G401 (cell line): ENCODE results near the gene JPT1. TPM values are rescaled to one million over a fixed set of nuclear protein-coding genes. Genes with fewer than 3 reads are reported as not detected.
"Not testable (repeated sequence)": the region's sequence is repeated elsewhere in the genome, so short reads cannot be mapped to it uniquely, and the experiment has no call there.

Source experiments
- DNase-seq: peaks from one replicate; pipeline ENCODE4 v3.0.0-alpha.2; 2015; ENCODE audit warnings: low spot score
- in situ Hi-C: cut with HindIII; loops from 2 replicates; pipeline ENCODE4 v1.10.0; 2016; ENCODE audit warnings: low sequenced_read_pairs, mixed read lengths
- total RNA-seq: library from RNA; depleted of rRNA; stranded (reverse); fragments of >200 nt; shearing (Covaris generic); gene quantifications from 2 replicates; pipeline ENCODE4 v1.2.3, GENCODE V29; 2014

Gene JPT1
- total RNA-seq, 1 experiment from 2014 or later: 235 TPM

- DNase-seq, in situ Hi-C loops: not testable (repeated sequence)
Observed at GRCh38 chr17:75132018-75133000, 22.0 kb downstream of the JPT1 start.

GRCh38 chr17:75131278-75132017, 22.9 kb downstream of the JPT1 start, which contains the start of gene NT5C:
Gene NT5C, minus strand, starts transcription at chr17:75131742. Its CDS starts 35 bp downstream, at chr17:75131707.
- peak; percentile 70 for DNase-seq
- in situ Hi-C loops: no loop called here

GRCh38 chr17:75130632-75131277, 23.6 kb downstream of the JPT1 start:
- in situ Hi-C loops: no loop called here
- DNase-seq: peak; percentile 89

- peak; percentile 37 for DNase-seq
- in situ Hi-C loops: no loop called here
Observed at GRCh38 chr17:75130059-75130631, 24.2 kb downstream of the JPT1 start.

- in situ Hi-C loops: no loop called here
- no peak for DNase-seq
Observed at GRCh38 chr17:75129576-75129975, 24.7 kb downstream of the JPT1 start.

- DNase-seq: peak; percentile 82
- in situ Hi-C loops: no loop called here
Observed at GRCh38 chr17:75128694-75129505, 25.4 kb downstream of the JPT1 start.

GRCh38 chr17:75127936-75128335, 26.4 kb downstream of the JPT1 start:
- in situ Hi-C loops, DNase-seq: not testable (repeated sequence)

- no peak for DNase-seq
- in situ Hi-C loops: no loop called here
Observed at GRCh38 chr17:75126954-75127353, 27.4 kb downstream of the JPT1 start.

GRCh38 chr17:75125984-75126383, 28.3 kb downstream of the JPT1 start:
- in situ Hi-C loops: no loop called here
- DNase-seq: no peak

- in situ Hi-C loops: no loop called here
- no peak for DNase-seq
Observed at GRCh38 chr17:75124819-75125162, 29.5 kb downstream of the JPT1 start.

GRCh38 chr17:75124041-75124818, 30.1 kb downstream of the JPT1 start:
- in situ Hi-C loops: no loop called here
- DNase-seq: no peak

- in situ Hi-C loops: no loop called here
Observed at GRCh38 chr17:75118307-75118706, 36.0 kb downstream of the JPT1 start.

GRCh38 chr17:75116737-75117136, 37.6 kb downstream of the JPT1 start:
- in situ Hi-C loops: no loop called here
- no peak for DNase-seq

More at GRCh38 chr17:75118307-75118706, 36.0 kb downstream of the JPT1 start:
- no peak for DNase-seq

GRCh38 chr17:75115555-75115954, 38.8 kb downstream of the JPT1 start:
- DNase-seq: no peak
- in situ Hi-C loops: no loop called here

GRCh38 chr17:75114552-75115314, 39.6 kb downstream of the JPT1 start:
- in situ Hi-C loops: no loop called here
- DNase-seq: no peak

- in situ Hi-C loops: no loop called here
- DNase-seq: peak; percentile 95
Observed at GRCh38 chr17:75113798-75114551, 40.3 kb downstream of the JPT1 start.
